Measurements from ENCODE around the gene AKR1E2.

Gene AKR1E2

DNA sequence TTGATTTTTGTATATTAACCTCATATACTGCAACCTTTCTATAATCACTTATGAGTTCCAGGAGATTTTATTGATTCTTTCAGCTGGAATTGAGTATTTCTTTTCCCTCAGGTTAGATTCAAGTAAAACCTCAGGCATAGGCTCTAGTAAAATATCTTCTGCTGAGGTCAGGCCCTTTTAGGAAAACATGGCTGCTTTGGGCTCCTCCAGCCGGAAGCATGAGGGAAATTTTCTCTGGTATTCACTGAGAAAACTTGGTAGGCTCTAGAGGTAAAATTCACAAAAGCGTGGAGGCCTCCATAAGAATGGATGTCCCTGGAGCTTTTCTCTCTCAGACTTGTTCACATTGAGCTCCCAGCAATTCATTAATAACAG is 56.7 kb downstream of the AKR1E2 start:
- no peaks in the 10 kb centered on the region for H3K36me3 ChIP-seq (ENCODE audit: control insufficient read depth, low read length)
- no peaks in the 10 kb centered on the region for H3K79me2 ChIP-seq (ENCODE audit: control insufficient read depth, low read length)
- no peaks in the 10 kb centered on the region for H3K4me1 ChIP-seq (ENCODE audit: control insufficient read depth, low read length)
- no peaks in the 10 kb centered on the region for H3K9me3 ChIP-seq (ENCODE audit: control insufficient read depth, insufficient read depth, low read length)
- no peaks in the 10 kb centered on the region for H3K27me3 ChIP-seq (ENCODE audit: control insufficient read depth, low read length)
- no peak overlapping the region for H3K4me3 ChIP-seq (ENCODE audit: low read length)
- TF ChIP-seq, protein P1, sequence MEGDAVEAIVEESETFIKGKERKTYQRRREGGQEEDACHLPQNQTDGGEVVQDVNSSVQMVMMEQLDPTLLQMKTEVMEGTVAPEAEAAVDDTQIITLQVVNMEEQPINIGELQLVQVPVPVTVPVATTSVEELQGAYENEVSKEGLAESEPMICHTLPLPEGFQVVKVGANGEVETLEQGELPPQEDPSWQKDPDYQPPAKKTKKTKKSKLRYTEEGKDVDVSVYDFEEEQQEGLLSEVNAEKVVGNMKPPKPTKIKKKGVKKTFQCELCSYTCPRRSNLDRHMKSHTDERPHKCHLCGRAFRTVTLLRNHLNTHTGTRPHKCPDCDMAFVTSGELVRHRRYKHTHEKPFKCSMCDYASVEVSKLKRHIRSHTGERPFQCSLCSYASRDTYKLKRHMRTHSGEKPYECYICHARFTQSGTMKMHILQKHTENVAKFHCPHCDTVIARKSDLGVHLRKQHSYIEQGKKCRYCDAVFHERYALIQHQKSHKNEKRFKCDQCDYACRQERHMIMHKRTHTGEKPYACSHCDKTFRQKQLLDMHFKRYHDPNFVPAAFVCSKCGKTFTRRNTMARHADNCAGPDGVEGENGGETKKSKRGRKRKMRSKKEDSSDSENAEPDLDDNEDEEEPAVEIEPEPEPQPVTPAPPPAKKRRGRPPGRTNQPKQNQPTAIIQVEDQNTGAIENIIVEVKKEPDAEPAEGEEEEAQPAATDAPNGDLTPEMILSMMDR (IDR thresholded peaks at IDR 0.05; ENCODE audit: low read depth, low read length, poor library complexity, severe bottlenecking) = no peak
- TF ChIP-seq EZH2phosphoT487 (IDR thresholded peaks at IDR 0.05; ENCODE audit: borderline replicate concordance, low read length) = no peak
- H3K27ac ChIP-seq (ENCODE audit: low read depth, low read length) = no peak overlapping the region
- H3K4me2 ChIP-seq (ENCODE audit: low read length) = no peak overlapping the region
- no peaks in the 10 kb centered on the region for H3K9me2 ChIP-seq (replicated peaks; ENCODE audit: control insufficient read depth, low read length)
- H3F3A ChIP-seq (ENCODE audit: control insufficient read depth, insufficient read depth) = no peaks in the 10 kb centered on the region
- H4K20me1 ChIP-seq (ENCODE audit: control insufficient read depth, insufficient read depth, low read depth, low read length) = no peaks in the 10 kb centered on the region

DNA sequence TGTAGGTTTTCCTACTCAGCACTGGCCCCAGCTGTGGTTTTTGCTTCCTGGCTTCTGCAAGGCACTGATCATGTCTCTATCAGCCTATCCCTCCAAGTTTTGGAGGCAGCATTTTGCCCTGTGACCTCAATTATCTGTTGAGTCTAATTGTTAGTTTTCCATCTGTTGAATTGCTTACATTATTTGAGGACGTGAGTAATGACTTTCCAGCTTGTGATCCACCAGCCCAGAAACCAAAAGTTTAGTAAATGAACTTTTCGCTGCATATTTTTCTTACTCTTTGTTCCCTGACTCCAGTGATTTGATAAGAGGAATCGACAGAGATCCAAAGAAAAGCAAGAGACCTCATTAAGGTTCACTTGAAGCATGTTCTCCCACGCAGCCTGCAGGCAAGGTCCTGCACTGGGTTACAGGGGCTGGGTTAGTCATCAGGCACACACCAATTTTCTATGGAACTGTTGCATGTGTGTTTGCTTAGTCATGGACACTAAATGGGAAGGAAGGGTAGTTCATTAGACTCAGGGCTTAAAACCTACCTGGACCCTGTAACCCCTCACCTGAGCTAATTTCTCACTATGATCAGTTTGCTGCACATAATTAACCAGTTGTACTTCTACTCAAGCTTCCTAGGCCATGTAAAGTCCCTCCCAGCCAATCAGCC is 57.2 kb downstream of the AKR1E2 start:
- Histone ChIP-seq H4K20me1 (ENCODE audit: control insufficient read depth, insufficient read depth, low read depth, low read length) (no peaks in the 10 kb centered on the region), H3K4me2 (ENCODE audit: low read length) (no peak overlapping the region), H3F3A (ENCODE audit: control insufficient read depth, insufficient read depth) (no peaks in the 10 kb centered on the region), H3K4me1 (ENCODE audit: control insufficient read depth, low read length) (no peaks in the 10 kb centered on the region), H3K4me3 (ENCODE audit: low read length) (no peak overlapping the region), H3K79me2 (ENCODE audit: control insufficient read depth, low read length) (no peaks in the 10 kb centered on the region), H3K9me2 (replicated peaks; ENCODE audit: control insufficient read depth, low read length) (no peaks in the 10 kb centered on the region), H3K9me3 (ENCODE audit: control insufficient read depth, insufficient read depth, low read length) (no peaks in the 10 kb centered on the region), H3K27me3 (ENCODE audit: control insufficient read depth, low read length) (no peaks in the 10 kb centered on the region), H3K27ac (ENCODE audit: low read depth, low read length) (no peak overlapping the region), H3K36me3 (ENCODE audit: control insufficient read depth, low read length) (no peaks in the 10 kb centered on the region)
- TF ChIP-seq, protein P1 (IDR thresholded peaks at IDR 0.05; ENCODE audit: low read depth, low read length, poor library complexity, severe bottlenecking) = no peak
- no peak for TF ChIP-seq EZH2phosphoT487 (IDR thresholded peaks at IDR 0.05; ENCODE audit: borderline replicate concordance, low read length)

DNA sequence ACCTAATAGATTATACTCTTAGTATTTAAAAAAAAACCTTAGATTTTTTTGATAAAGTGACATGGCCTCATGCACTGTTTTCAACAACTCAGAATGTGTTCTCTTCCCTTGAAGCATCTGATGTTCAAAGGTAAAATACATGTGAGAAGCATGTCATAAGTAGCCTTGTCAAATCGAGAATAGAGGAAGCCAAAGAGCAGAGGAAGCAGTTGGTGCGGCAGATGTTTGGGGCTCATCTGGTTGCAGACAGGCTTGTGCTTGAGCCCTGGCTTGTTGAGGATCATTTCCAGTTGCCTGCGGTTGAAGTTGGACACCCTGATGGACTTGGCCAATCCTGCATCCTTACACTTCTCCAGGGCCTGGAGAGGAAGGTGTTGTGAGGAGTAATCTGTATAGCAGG is 59.2 kb downstream of the AKR1E2 start:
- no peak for TF ChIP-seq EZH2phosphoT487 (IDR thresholded peaks at IDR 0.05; ENCODE audit: borderline replicate concordance, low read length)
- TF ChIP-seq, protein P1 (IDR thresholded peaks at IDR 0.05; ENCODE audit: low read depth, low read length, poor library complexity, severe bottlenecking) = no peak
- Histone ChIP-seq H3K9me2 (replicated peaks; ENCODE audit: control insufficient read depth, low read length) (no peaks in the 10 kb centered on the region), H3K9me3 (ENCODE audit: control insufficient read depth, insufficient read depth, low read length) (no peaks in the 10 kb centered on the region), H4K20me1 (ENCODE audit: control insufficient read depth, insufficient read depth, low read depth, low read length) (no peaks in the 10 kb centered on the region), H3K27ac (ENCODE audit: low read depth, low read length) (no peak overlapping the region), H3F3A (ENCODE audit: control insufficient read depth, insufficient read depth) (no peaks in the 10 kb centered on the region), H3K27me3 (ENCODE audit: control insufficient read depth, low read length) (no peaks in the 10 kb centered on the region), H3K4me2 (ENCODE audit: low read length) (no peak overlapping the region), H3K4me1 (ENCODE audit: control insufficient read depth, low read length) (no peaks in the 10 kb centered on the region), H3K79me2 (ENCODE audit: control insufficient read depth, low read length) (no peaks in the 10 kb centered on the region), H3K36me3 (ENCODE audit: control insufficient read depth, low read length) (no peaks in the 10 kb centered on the region), H3K4me3 (ENCODE audit: low read length) (no peak overlapping the region)
